A549 (cell line): ENCODE results near the gene BRICD5. TPM values are rescaled to one million over a fixed set of nuclear protein-coding genes. Genes with fewer than 3 reads are reported as not detected.

Source experiments
- ATAC-seq, 2 experiments: fragments of 200-7000 bp in 1 of 2; fragments of >200 bp in 1 of 2; cut with Nextera tagmentation in 1 of 2; cut with Tn5 transposase in 1 of 2; 3 replicates each; pipeline versions ENCODE4 v1.8.0 to v1.9.1; 2018 to 2020; ENCODE audit warnings: mild to moderate bottlenecking in 1 of 2, moderate library complexity in 1 of 2
- CTCF ChIA-PET: fragments of 300-600 bp; sonication (Branson Sonifier 250); formaldehyde crosslinking; extraction: SDS; loops from one replicate; lab custom pipeline; 2021; ENCODE audit warnings: antibody characterized with exemption, inconsistent platforms; lab: Yijun Ruan, JAX
- POLR2A ChIA-PET: fragments of 350-600 bp; formaldehyde crosslinking; extraction: SDS; loops from one replicate; lab custom pipeline; 2021; ENCODE audit warnings: antibody characterized with exemption, inconsistent platforms; lab: Yijun Ruan, JAX
- DNase-seq, 2 experiments: peaks; one replicate each; pipeline versions ENCODE4 v3.0.0 to v3.0.0-alpha.2; 2011 to 2016; ENCODE audit warnings: low read depth in 1 of 2, low spot score in 1 of 2
- FAIRE-seq: peaks from 2 replicates; lab custom pipeline; 2011; peaks lifted over from hg19 to GRCh38; lab: Jason Lieb, UNC
- H3K27ac ChIP-seq, 2 experiments: fragments of >200 bp; sonication (Bioruptor Twin); formaldehyde crosslinking; 3 replicates each; pipeline ENCODE4 v1.5.1; 2016 to 2017
- H3K4me1 ChIP-seq: fragments of >200 bp; sonication (Bioruptor Twin); formaldehyde crosslinking; 3 replicates; pipeline ENCODE4 v1.6.1; 2016
- H3K4me2 ChIP-seq: fragments of >200 bp; sonication (Bioruptor Twin); formaldehyde crosslinking; 3 replicates; pipeline ENCODE4 v1.6.1; 2016
- H3K4me3 ChIP-seq: fragments of >200 bp; sonication (Bioruptor Twin); formaldehyde crosslinking; 3 replicates; pipeline ENCODE4 v1.5.1; 2016
- H3K9me3 ChIP-seq: fragments of >200 bp; sonication (Bioruptor Twin); formaldehyde crosslinking; 3 replicates; pipeline ENCODE4 v1.6.1; 2016
- ATOH8 ChIP-seq: fragments of 250-450 bp; sonication (Bioruptor Pico); IDR thresholded peaks from 2 replicates; pipeline ENCODE4 v1.5.0; 2020; ENCODE audit warnings: low read depth, mild to moderate bottlenecking, moderate library complexity
- BHLHE40 ChIP-seq: IDR thresholded peaks from 2 replicates; pipeline ENCODE4 v1.6.1; 2012; ENCODE audit warnings: low read depth, low read length, inconsistent platforms
- CBX2 ChIP-seq: fragments of 200-600 bp; sonication (generic); IDR thresholded peaks from 2 replicates; pipeline ENCODE4 v1.6.1; 2016; ENCODE audit warnings: low read depth, mild to moderate bottlenecking, borderline replicate concordance
- CBX8 ChIP-seq: fragments of 200-600 bp; sonication (generic); IDR thresholded peaks from 2 replicates; pipeline ENCODE4 v1.6.1; 2016
- CEBPB ChIP-seq, 2 experiments: fragments of >200 bp in 1 of 2; sonication (Bioruptor Twin) in 1 of 2; formaldehyde crosslinking in 1 of 2; IDR thresholded peaks; 2 replicates each; pipeline ENCODE4 v1.6.1; 2012 to 2016
- CHD2 ChIP-seq: fragments of 150-350 bp; IDR thresholded peaks from 2 replicates; pipeline ENCODE4 v1.6.1; 2014; ENCODE audit warnings: low read length; ENCODE audit not compliant: partially characterized antibody
- CHD4 ChIP-seq: fragments of 200-600 bp; sonication (generic); IDR thresholded peaks from 2 replicates; pipeline ENCODE4 v1.6.1; 2016; ENCODE audit warnings: antibody characterized with exemption, mild to moderate bottlenecking, borderline replicate concordance
- EHF ChIP-seq: fragments of 250-450 bp; sonication (Bioruptor Pico); IDR thresholded peaks from 2 replicates; pipeline ENCODE4 v1.5.0; 2020; ENCODE audit warnings: mild to moderate bottlenecking
- EHMT2 ChIP-seq: fragments of 200-600 bp; sonication (generic); IDR thresholded peaks from 2 replicates; pipeline ENCODE4 v1.6.1; 2016; ENCODE audit warnings: antibody characterized with exemption, low read depth, mild to moderate bottlenecking, moderate library complexity
- EP300 ChIP-seq, 2 experiments: fragments of >200 bp; sonication (Bioruptor Twin); formaldehyde crosslinking; IDR thresholded peaks; 2 replicates in 1 of 2; 3 replicates in 1 of 2; pipeline ENCODE4 v1.6.1; 2016 to 2017
- FOSL2 ChIP-seq, 2 experiments: fragments of 450-650 bp in 1 of 2; fragments of >200 bp in 1 of 2; sonication (Bioruptor Twin) in 1 of 2; formaldehyde crosslinking; IDR thresholded peaks; 2 replicates each; pipeline versions ENCODE4 v1.5.0 to v1.6.1; 2016 to 2020; ENCODE audit warnings: mild to moderate bottlenecking in 1 of 2, moderate library complexity in 1 of 2
- FOXS1 ChIP-seq: fragments of 250-450 bp; sonication (Bioruptor Pico); IDR thresholded peaks from 2 replicates; pipeline ENCODE4 v1.5.0; 2020; ENCODE audit warnings: mild to moderate bottlenecking, moderate library complexity
- GATA3 ChIP-seq: IDR thresholded peaks from 2 replicates; pipeline ENCODE4 v1.6.1; 2012; ENCODE audit warnings: borderline replicate concordance
- HEYL ChIP-seq: fragments of 250-450 bp; sonication (Bioruptor Pico); IDR thresholded peaks from 2 replicates; pipeline ENCODE4 v1.8.0; 2021; ENCODE audit warnings: mild to moderate bottlenecking, moderate library complexity
- HOXA7 ChIP-seq: fragments of 250-450 bp; sonication (Bioruptor Pico); IDR thresholded peaks from 2 replicates; pipeline ENCODE4 v1.5.0; 2020; ENCODE audit warnings: mild to moderate bottlenecking, moderate library complexity
- HOXB13 ChIP-seq: fragments of 250-450 bp; sonication (Bioruptor Pico); IDR thresholded peaks from 2 replicates; pipeline ENCODE4 v1.5.0; 2020; ENCODE audit warnings: low read depth, mild to moderate bottlenecking, moderate library complexity
- JUNB ChIP-seq: fragments of >200 bp; sonication (Bioruptor Twin); formaldehyde crosslinking; IDR thresholded peaks from 2 replicates; pipeline ENCODE4 v1.6.1; 2016
- KDM1A ChIP-seq: fragments of 200-600 bp; sonication (generic); IDR thresholded peaks from 2 replicates; pipeline ENCODE4 v1.6.1; 2016; ENCODE audit warnings: low read depth, mild to moderate bottlenecking
- MAX ChIP-seq: IDR thresholded peaks from 2 replicates; pipeline ENCODE4 v1.6.1; 2012
- MYC ChIP-seq: IDR thresholded peaks from 2 replicates; pipeline ENCODE4 v1.6.1; 2012; ENCODE audit warnings: mild to moderate bottlenecking, inconsistent platforms, low read length, improper control_type of control experiment, borderline replicate concordance
- NFE2L2 ChIP-seq: fragments of 150-350 bp; conservative IDR thresholded peaks from 2 replicates; pipeline ENCODE4 v1.6.1; 2014; ENCODE audit warnings: low read length
- NPAS2 ChIP-seq: fragments of 250-450 bp; sonication (Bioruptor Pico); IDR thresholded peaks from 2 replicates; pipeline ENCODE4 v1.8.0; 2022; ENCODE audit warnings: mild to moderate bottlenecking, moderate library complexity, borderline replicate concordance
- NR3C1 ChIP-seq: fragments of >200 bp; sonication (Bioruptor Twin); formaldehyde crosslinking; IDR thresholded peaks from 3 replicates; pipeline ENCODE4 v1.6.1; 2017
- PBX3 ChIP-seq: IDR thresholded peaks from 2 replicates; pipeline ENCODE4 v1.6.1; 2012
- PHF8 ChIP-seq: fragments of 200-600 bp; sonication (generic); IDR thresholded peaks from 2 replicates; pipeline ENCODE4 v1.6.1; 2016; ENCODE audit warnings: low read depth, mild to moderate bottlenecking, antibody characterized with exemption, moderate library complexity, borderline replicate concordance
- POLR2A ChIP-seq: IDR thresholded peaks from 2 replicates; pipeline ENCODE4 v1.6.1; 2012; ENCODE audit warnings: mild to moderate bottlenecking, low read length
- RARB ChIP-seq: fragments of 250-450 bp; sonication (Bioruptor Pico); IDR thresholded peaks from 2 replicates; pipeline ENCODE4 v1.8.0; 2021; ENCODE audit warnings: mild to moderate bottlenecking, moderate library complexity
- RCOR1 ChIP-seq: fragments of 150-350 bp; IDR thresholded peaks from 2 replicates; pipeline ENCODE4 v1.6.1; 2014; ENCODE audit warnings: antibody characterized with exemption, low read length, low read depth
- REST ChIP-seq: fragments of 200-600 bp; sonication (generic); IDR thresholded peaks from 2 replicates; pipeline ENCODE4 v1.6.1; 2016; ENCODE audit warnings: antibody characterized with exemption, mild to moderate bottlenecking, moderate library complexity
- RFX5 ChIP-seq: fragments of 450-650 bp; IDR thresholded peaks from 2 replicates; pipeline ENCODE4 v1.7.1; 2014; ENCODE audit warnings: antibody characterized with exemption, mild to moderate bottlenecking, moderate library complexity
- TFCP2L1 ChIP-seq: fragments of 250-450 bp; sonication (Bioruptor Pico); IDR thresholded peaks from 2 replicates; pipeline ENCODE4 v1.5.0; 2021; ENCODE audit warnings: mild to moderate bottlenecking
- TP53 ChIP-seq: fragments of 250-450 bp; sonication (Bioruptor Pico); IDR thresholded peaks from 2 replicates; pipeline ENCODE4 v1.5.0; 2021; ENCODE audit warnings: mild to moderate bottlenecking, moderate library complexity
- ZSCAN20 ChIP-seq: fragments of 250-450 bp; sonication (Bioruptor Pico); IDR thresholded peaks from 2 replicates; pipeline ENCODE4 v1.8.0; 2022; ENCODE audit warnings: mild to moderate bottlenecking, moderate library complexity
- WGBS: methylation state at CpG from one replicate; pipeline ENCODE4 v1.1.6; 2017; ENCODE audit errors: missing lambda C conversion rate; 5-methylcytosine and 5-hydroxymethylcytosine counted together
- polyA plus RNA-seq, 4 experiments: library from polyadenylated mRNA; depleted of rRNA in 3 of 4; stranded (reverse); fragments of >200 nt; fragmentation: RNase III in 1 of 4; extraction: RNeasy Plus Mini Kit Qiagen cat#74134 plus additional on column Dnase treatment in 1 of 4; gene quantifications; 2 replicates in 3 of 4; 3 replicates in 1 of 4; pipeline ENCODE4 v1.2.3, GENCODE V29; 2011 to 2017
- TF ChIP-seq, protein P1 (sequence below): IDR thresholded peaks from 2 replicates; pipeline ENCODE4 v1.6.1; 2012; ENCODE audit warnings: low read depth, borderline replicate concordance
- TF ChIP-seq, protein P2 (sequence below): fragments of >200 bp; sonication (Bioruptor Twin); formaldehyde crosslinking; IDR thresholded peaks from 3 replicates; pipeline ENCODE4 v1.6.1; 2016

Gene BRICD5
- polyA plus RNA-seq, 2 of the 4 experiments (the other 2 are of a cell fraction), result 2.0 to 9.1 TPM

DNA sequence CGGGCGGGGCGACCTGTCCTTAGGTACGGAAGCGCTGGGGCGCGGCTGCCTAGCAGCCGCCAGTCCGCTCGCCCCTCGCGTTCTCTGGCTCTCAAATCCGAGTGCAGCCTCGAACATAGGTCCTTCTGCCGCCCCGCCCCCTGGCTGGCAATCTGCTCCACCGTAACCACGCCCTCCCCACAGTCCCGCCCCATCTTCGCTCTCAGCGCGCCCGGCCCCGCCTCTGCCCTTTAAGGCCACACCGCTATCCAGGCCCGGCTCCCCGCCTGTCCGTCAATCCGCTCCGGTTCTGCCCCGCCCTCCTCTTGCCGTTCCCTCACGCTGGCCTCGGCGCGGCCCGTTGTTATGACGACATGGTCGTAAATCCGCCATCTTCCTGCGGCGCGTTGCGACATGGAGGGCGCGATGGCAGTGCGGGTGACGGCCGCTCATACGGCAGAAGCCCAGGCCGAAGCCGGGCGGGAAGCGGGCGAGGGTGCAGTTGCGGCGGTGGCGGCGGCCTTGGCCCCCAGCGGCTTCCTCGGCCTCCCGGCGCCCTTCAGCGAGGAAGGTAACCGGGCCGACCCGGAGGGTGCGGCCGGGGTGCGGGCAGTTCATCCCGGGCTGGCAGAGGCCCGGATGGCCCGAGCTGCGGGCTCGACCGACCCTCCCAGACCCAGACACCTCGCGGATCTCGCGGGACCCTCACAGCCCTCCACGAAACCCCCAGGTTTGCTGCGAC is 12.7 kb upstream of the BRICD5 start, which contains the start of gene E4F1:
Gene E4F1 (plus strand): TSS at position 371 of the 721 bp plus-strand sequence. CDS start 23 bp downstream, at position 394.
- Histone ChIP-seq H3K4me2 (peak within 1 kb of the TSS; percentile 99), H3K4me1 (peaks cover 25% of the 10 kb centered on the region), H3K4me3 (peak within 1 kb of the TSS; percentile 98), H3K9me3 (no peaks in the 10 kb centered on the region), H3K27ac (peak within 1 kb of the TSS; percentile 96 to 97)
- POLR2A ChIA-PET, result no interaction called here
- ATAC-seq (peak; percentile 95), FAIRE-seq (no peak), DNase-seq (peak; percentile 97 to 100)
- CTCF ChIA-PET, result interaction anchor here (0.9 to 1.5 kb wide), 2 partner anchors 29 to 48 kb away, joined by 3 read pairs; partner anchors contain the start of gene ECI1
- 2% methylated on average over 52 of the region's 82 CpGs for WGBS
- TF ChIP-seq JUNB (no peak), RARB (CRISPR knock-in tag) (no peak), TP53 (CRISPR knock-in tag) (no peak), PBX3 (peak; percentile 93), CEBPB (IDR thresholded peaks at IDR 0.05) (peak; percentile 69 to 93), MYC (peak; percentile 56; the same call in 1 of the 2 replicates), EHMT2 (no peak), GATA3 (0 out of 2 replicates have a peak, but pooled peaks have one; percentile 39), NFE2L2 (no peak), HOXA7 (CRISPR knock-in tag) (no peak), ATOH8 (CRISPR knock-in tag) (no peak), RCOR1 (no peak), CBX2 (no peak), RFX5 (no peak), TFCP2L1 (CRISPR knock-in tag) (no peak), MAX (peak; percentile 90), POLR2A (peak; percentile 95), PHF8 (peak; percentile 96; the same call in 1 of the 2 replicates), FOSL2 (IDR thresholded peaks at IDR 0.05) (no peak), FOSL2 (CRISPR knock-in tag; IDR thresholded peaks at IDR 0.05) (no peak), CHD2 (peak; percentile 78), EP300 (IDR thresholded peaks at IDR 0.05) (no peak), HEYL (no peak), CBX8 (no peak), ZSCAN20 (CRISPR knock-in tag) (no peak), HOXB13 (no peak), BHLHE40 (no peak), KDM1A (no peak), REST (peak; percentile 73), NPAS2 (CRISPR knock-in tag) (no peak), CHD4 (no peak), NR3C1 (no peak), FOXS1 (CRISPR knock-in tag) (0 out of 2 replicates have a peak, but pooled peaks have one; percentile 7), EHF (CRISPR knock-in tag) (no peak)
- TF ChIP-seq, protein P1, sequence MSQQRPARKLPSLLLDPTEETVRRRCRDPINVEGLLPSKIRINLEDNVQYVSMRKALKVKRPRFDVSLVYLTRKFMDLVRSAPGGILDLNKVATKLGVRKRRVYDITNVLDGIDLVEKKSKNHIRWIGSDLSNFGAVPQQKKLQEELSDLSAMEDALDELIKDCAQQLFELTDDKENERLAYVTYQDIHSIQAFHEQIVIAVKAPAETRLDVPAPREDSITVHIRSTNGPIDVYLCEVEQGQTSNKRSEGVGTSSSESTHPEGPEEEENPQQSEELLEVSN, result peak; percentile 76; the same call in 1 of the 2 replicates
- TF ChIP-seq, protein P2, sequence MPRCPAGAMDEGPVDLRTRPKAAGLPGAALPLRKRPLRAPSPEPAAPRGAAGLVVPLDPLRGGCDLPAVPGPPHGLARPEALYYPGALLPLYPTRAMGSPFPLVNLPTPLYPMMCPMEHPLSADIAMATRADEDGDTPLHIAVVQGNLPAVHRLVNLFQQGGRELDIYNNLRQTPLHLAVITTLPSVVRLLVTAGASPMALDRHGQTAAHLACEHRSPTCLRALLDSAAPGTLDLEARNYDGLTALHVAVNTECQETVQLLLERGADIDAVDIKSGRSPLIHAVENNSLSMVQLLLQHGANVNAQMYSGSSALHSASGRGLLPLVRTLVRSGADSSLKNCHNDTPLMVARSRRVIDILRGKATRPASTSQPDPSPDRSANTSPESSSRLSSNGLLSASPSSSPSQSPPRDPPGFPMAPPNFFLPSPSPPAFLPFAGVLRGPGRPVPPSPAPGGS, result peak; percentile 88
